Mucosa of descending colon (tissue), 3 donors: ENCODE results near the gene FOXN1. TPM values are rescaled to one million over a fixed set of nuclear protein-coding genes. Genes with fewer than 3 reads are reported as not detected.
A peak's percentile ranks its signal among the peaks of the same experiment; 100 is the strongest.

Experiments used
- ATAC-seq: fragments of 200-7000 bp; cut with Tn5 transposase; one replicate; pipeline ENCODE4 v1.9.1; 2020; ENCODE audit warnings: mild to moderate bottlenecking, moderate library complexity
- DNase-seq, 3 donors: peaks; one replicate each; pipeline ENCODE4 v3.0.0-alpha.2; 2020
- H3K36me3 ChIP-seq: fragments of 200-600 bp; one replicate; pipeline ENCODE4 v1.8.0; 2021; ENCODE audit warnings: low read depth, mild to moderate bottlenecking
- H3K4me1 ChIP-seq: fragments of 200-600 bp; one replicate; pipeline ENCODE4 v1.8.0; 2021; ENCODE audit warnings: low read depth, mild to moderate bottlenecking
- H3K4me3 ChIP-seq: fragments of 200-600 bp; one replicate; pipeline ENCODE4 v1.8.0; 2021; ENCODE audit warnings: mild to moderate bottlenecking
- H3K9me3 ChIP-seq: fragments of 200-600 bp; one replicate; pipeline ENCODE4 v1.8.0; 2021; ENCODE audit warnings: mild to moderate bottlenecking
- intact Hi-C, 2 donors: fragments of 100-400 bp; cut with DNase I in 1 of 2; cut with micrococcal nuclease in 1 of 2; formaldehyde crosslinking; loops; one replicate each; pipeline versions ENCODE4 v1.11.0 to v1.11.1; 2022; cut with DNase I, micrococcal nuclease
- total RNA-seq, 3 donors: library from RNA; stranded (reverse); fragmentation: NEBNext Ultra II Directional in 2 of 3; extraction: Animal tissue kit (Norgen Biotek cat#: 25700) in 2 of 3; gene quantifications; one replicate each; pipeline versions ENCODE4 v1.2.1 to v1.2.4, GENCODE V29; 2021 to 2023
- TF ChIP-seq, protein P1 (sequence below): fragments of 200-600 bp; IDR thresholded peaks from one replicate; pipeline ENCODE4 v1.8.0; 2022; ENCODE audit warnings: antibody characterized with exemption, mild to moderate bottlenecking
- donor health status: DM: no; HTN: no; CAD: no; lungs with moderate emphysema.
- donor health status: DM: no; HTN: no; CAD: no.
- donor health status: DM: no; HTN: yes; CAD: no.

FOXN1 gene
- total RNA-seq, 3 donors from 2014 or later: 0.46 to 0.69 TPM; not detected in 1

DNA sequence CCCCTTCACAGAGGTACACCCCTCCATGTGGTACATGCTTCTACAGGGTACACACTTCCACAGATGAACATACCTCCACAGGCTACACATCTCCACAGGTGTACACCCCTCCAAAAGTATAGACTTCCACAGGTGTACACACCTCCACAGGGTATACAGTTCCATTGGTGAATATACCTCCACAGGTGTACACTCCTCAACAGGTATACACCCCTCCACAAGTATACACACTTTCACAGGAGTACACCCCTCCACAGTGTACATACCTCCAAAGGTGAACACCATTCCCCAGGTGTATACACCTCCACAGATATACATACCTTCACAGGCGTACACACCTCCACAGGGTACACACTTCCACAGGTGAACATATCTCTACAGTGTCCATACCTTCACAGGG is 9.4 kb downstream of the FOXN1 start:
- intact Hi-C loops: no loop called here
- peaks cover 3% of the 10 kb centered on the region for H3K4me1 ChIP-seq
- H3K9me3 ChIP-seq: no peaks in the 10 kb centered on the region
- no peaks in the 10 kb centered on the region for H3K36me3 ChIP-seq
- no peak overlapping the region for H3K4me3 ChIP-seq
- no peak for ATAC-seq
- no peak for DNase-seq
- TF ChIP-seq, protein P1, sequence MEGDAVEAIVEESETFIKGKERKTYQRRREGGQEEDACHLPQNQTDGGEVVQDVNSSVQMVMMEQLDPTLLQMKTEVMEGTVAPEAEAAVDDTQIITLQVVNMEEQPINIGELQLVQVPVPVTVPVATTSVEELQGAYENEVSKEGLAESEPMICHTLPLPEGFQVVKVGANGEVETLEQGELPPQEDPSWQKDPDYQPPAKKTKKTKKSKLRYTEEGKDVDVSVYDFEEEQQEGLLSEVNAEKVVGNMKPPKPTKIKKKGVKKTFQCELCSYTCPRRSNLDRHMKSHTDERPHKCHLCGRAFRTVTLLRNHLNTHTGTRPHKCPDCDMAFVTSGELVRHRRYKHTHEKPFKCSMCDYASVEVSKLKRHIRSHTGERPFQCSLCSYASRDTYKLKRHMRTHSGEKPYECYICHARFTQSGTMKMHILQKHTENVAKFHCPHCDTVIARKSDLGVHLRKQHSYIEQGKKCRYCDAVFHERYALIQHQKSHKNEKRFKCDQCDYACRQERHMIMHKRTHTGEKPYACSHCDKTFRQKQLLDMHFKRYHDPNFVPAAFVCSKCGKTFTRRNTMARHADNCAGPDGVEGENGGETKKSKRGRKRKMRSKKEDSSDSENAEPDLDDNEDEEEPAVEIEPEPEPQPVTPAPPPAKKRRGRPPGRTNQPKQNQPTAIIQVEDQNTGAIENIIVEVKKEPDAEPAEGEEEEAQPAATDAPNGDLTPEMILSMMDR: no peak

DNA sequence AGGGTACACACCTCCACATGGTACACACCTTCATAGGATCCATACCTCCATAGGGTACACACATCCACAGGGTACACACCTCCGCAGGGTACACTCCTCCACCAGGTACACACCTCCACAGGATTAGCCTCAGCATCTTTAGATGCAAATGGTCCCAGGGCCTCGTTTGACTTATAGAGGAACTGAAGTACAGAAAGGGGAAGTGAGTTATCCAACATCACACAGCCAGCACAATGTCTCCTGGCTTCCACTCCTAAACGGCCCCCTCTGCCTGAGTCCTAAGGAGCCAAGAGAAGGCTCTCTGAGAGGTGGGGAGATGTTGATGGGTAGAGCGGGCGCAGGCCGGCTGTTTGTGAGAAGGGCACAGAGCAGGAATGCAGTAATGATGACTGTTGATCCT is 12.0 kb downstream of the FOXN1 start:
- intact Hi-C loops: no loop called here
- no peaks in the 10 kb centered on the region for H3K9me3 ChIP-seq
- ATAC-seq: no peak
- H3K36me3 ChIP-seq: no peaks in the 10 kb centered on the region
- TF ChIP-seq, protein P1: no peak
- DNase-seq: peak in 1 of 3 donors; percentile 12
- H3K4me1 ChIP-seq: peaks cover 3% of the 10 kb centered on the region
- no peak overlapping the region for H3K4me3 ChIP-seq

DNA sequence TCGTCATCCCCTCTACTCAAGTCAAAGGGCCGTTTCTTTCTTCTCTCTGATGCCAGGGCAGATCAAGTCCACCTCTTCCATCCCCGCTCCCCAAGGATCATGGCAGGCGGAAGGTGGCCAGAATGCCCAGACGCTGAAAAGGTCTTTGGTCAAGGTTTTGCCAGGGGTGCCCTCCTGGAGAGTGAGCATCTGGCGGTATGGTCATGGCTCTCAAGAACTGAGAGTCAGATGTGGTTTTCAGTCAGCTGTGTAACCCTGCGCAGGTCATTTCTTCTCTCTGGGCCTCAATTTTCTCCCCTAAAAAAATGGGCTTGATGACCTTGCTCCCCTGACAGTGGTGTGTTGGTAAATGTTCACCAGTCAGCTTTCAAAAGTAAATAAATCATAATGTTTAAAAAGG is 12.4 kb downstream of the FOXN1 start:
- DNase-seq: peak in 1 of 3 donors; percentile 17

GRCh38 chr17:28519236-28519635 is 13.1 kb downstream of the FOXN1 start:
- intact Hi-C loops: no loop called here
- H3K4me1 ChIP-seq: peaks cover 1% of the 10 kb centered on the region
- no peak for ATAC-seq
- DNase-seq: peak in 1 of 3 donors; percentile 25
- no peaks in the 10 kb centered on the region for H3K9me3 ChIP-seq
- H3K36me3 ChIP-seq: no peaks in the 10 kb centered on the region
- TF ChIP-seq, protein P1: no peak
- H3K4me3 ChIP-seq: no peak overlapping the region

More for the DNA sequence above, 12.4 kb downstream of the FOXN1 start:
- Histone ChIP-seq H3K4me1 (peaks cover 3% of the 10 kb centered on the region), H3K4me3 (no peak overlapping the region), H3K9me3 (no peaks in the 10 kb centered on the region), H3K36me3 (no peaks in the 10 kb centered on the region)
- ATAC-seq: no peak
- TF ChIP-seq, protein P1: no peak
- intact Hi-C loops: no loop called here

GRCh38 chr17:28520687-28521086 is 14.5 kb downstream of the FOXN1 start:
- DNase-seq (peak in 1 of 3 donors; percentile 28), ATAC-seq (no peak)
- no peaks in the 10 kb centered on the region for H3K9me3 ChIP-seq
- no peaks in the 10 kb centered on the region for H3K36me3 ChIP-seq
- no peak overlapping the region for H3K4me3 ChIP-seq
- intact Hi-C loops: no loop called here
- TF ChIP-seq, protein P1: no peak
- H3K4me1 ChIP-seq: peaks cover 12% of the 10 kb centered on the region
